B cell (primary cell): ENCODE measurements around the gene KANTR. TPM values are rescaled to one million over a fixed set of nuclear protein-coding genes. Genes with fewer than 3 reads are reported as not detected.

Experiments
- ATAC-seq: fragments of 200-7000 bp; cut with Tn5 transposase; one replicate; pipeline ENCODE4 v1.10.0; 2021; ENCODE audit warnings: low read depth, mild to moderate bottlenecking, moderate number of reproducible peaks, moderate library complexity
- CTCF ChIA-PET: fragments of 350-600 bp; sonication (Branson Sonifier 250); formaldehyde crosslinking; loops from one replicate; lab custom pipeline; 2021; ENCODE audit warnings: antibody characterized with exemption, inconsistent platforms; lab: Charles Lee
- POLR2A ChIA-PET: fragments of 350-600 bp; sonication (Branson Sonifier 250); formaldehyde crosslinking; loops from one replicate; lab custom pipeline; 2021; ENCODE audit warnings: antibody characterized with exemption; lab: Charles Lee
- DNase-seq: peaks from one replicate; pipeline ENCODE4 v3.0.0; 2013
- H2AFZ ChIP-seq: 2 replicates; pipeline ENCODE4 v1.6.1; 2012; ENCODE audit warnings: mild to moderate bottlenecking, low read depth, low read length; ENCODE audit not compliant: insufficient read depth, poor library complexity, severe bottlenecking
- H3K27ac ChIP-seq, 2 donors: 1 replicate in 1 of 2; 2 replicates in 1 of 2; pipeline ENCODE4 v1.5.1; 2012 to 2013; ENCODE audit warnings: low read length in 2 of 2, mild to moderate bottlenecking in 2 of 2, moderate library complexity in 1 of 2
- H3K27me3 ChIP-seq, 4 experiments: fragments of 200-600 bp in 1 of 4; sonication (generic) in 1 of 4; replicated peaks in 1 of 4; 1 replicate in 2 of 4; 2 replicates in 2 of 4; pipeline versions ENCODE4 v1.6.1 to v1.7.0; 2013 to 2016; ENCODE audit warnings: low read length in 3 of 4, mild to moderate bottlenecking in 2 of 4, mixed read lengths in 1 of 4, moderate library complexity in 1 of 4; ENCODE audit not compliant: insufficient read depth in 4 of 4, control insufficient read depth in 3 of 4; ENCODE audit errors: control extremely low read depth in 1 of 4
- H3K36me3 ChIP-seq, 2 experiments: replicated peaks in 1 of 2; 1 replicate in 1 of 2; 2 replicates in 1 of 2; pipeline versions ENCODE4 v1.6.1 to v1.7.1; 2013; ENCODE audit warnings: low read length in 1 of 2; ENCODE audit not compliant: insufficient read depth in 2 of 2, control insufficient read depth in 1 of 2; ENCODE audit errors: control extremely low read depth in 1 of 2, extremely low read depth in 1 of 2
- H3K4me1 ChIP-seq, 2 donors: fragments of 200-600 bp in 1 of 2; sonication (generic) in 1 of 2; 1 replicate in 1 of 2; 2 replicates in 1 of 2; pipeline versions ENCODE4 v1.5.1 to v1.6.1; 2013 to 2017; ENCODE audit warnings: low read length in 2 of 2; ENCODE audit not compliant: control insufficient read depth in 2 of 2, insufficient read depth in 2 of 2
- H3K4me2 ChIP-seq: replicated peaks from 2 replicates; pipeline ENCODE3; 2012; ENCODE audit warnings: mild to moderate bottlenecking, low read depth, low read length; ENCODE audit not compliant: poor library complexity, severe bottlenecking
- H3K4me3 ChIP-seq, 5 experiments: fragments of 200-600 bp in 1 of 5; sonication (generic) in 1 of 5; 1 replicate in 3 of 5; 2 replicates in 2 of 5; pipeline versions ENCODE4 v1.5.1 to v1.7.0; 2011 to 2016; ENCODE audit warnings: low read length in 4 of 5, mild to moderate bottlenecking in 4 of 5, low read depth in 2 of 5, control low read depth in 1 of 5, moderate library complexity in 1 of 5; ENCODE audit not compliant: insufficient read depth in 1 of 5; ENCODE audit errors: control extremely low read depth in 1 of 5, extremely low read depth in 1 of 5
- H3K79me2 ChIP-seq: fragments of 200-600 bp; sonication (generic); one replicate; pipeline ENCODE4 v1.6.0; 2016; ENCODE audit warnings: low read length; ENCODE audit not compliant: control insufficient read depth, insufficient read depth
- H3K9ac ChIP-seq: fragments of 200-600 bp; sonication (generic); 2 replicates; pipeline ENCODE4 v1.6.1; 2017; ENCODE audit warnings: mild to moderate bottlenecking, low read length, moderate library complexity
- H3K9me3 ChIP-seq, 3 donors: one replicate each; pipeline versions ENCODE4 v1.6.1 to v1.7.1; 2013; ENCODE audit warnings: low read length in 2 of 3; ENCODE audit not compliant: control insufficient read depth in 2 of 3, insufficient read depth in 1 of 3; ENCODE audit errors: control extremely low read depth in 1 of 3
- H4K20me1 ChIP-seq: 2 replicates; pipeline ENCODE4 v1.6.0; 2012; ENCODE audit warnings: mild to moderate bottlenecking, low read length; ENCODE audit not compliant: insufficient read depth, control insufficient read depth, poor library complexity, severe bottlenecking
- H3K27ac Mint-ChIP-seq: one replicate; pipeline ENCODE4 v1.8.0; 2021; ENCODE audit warnings: mixed read lengths
- H3K27me3 Mint-ChIP-seq: one replicate; pipeline ENCODE4 v1.8.0; 2021; ENCODE audit warnings: mixed read lengths
- H3K4me1 Mint-ChIP-seq: one replicate; pipeline ENCODE4 v1.8.0; 2021; ENCODE audit warnings: mixed read lengths
- H3K4me3 Mint-ChIP-seq: one replicate; pipeline ENCODE4 v1.8.0; 2021; ENCODE audit warnings: mixed read lengths
- H3K9me3 Mint-ChIP-seq: one replicate; pipeline ENCODE4 v1.8.0; 2022; ENCODE audit warnings: mixed read lengths; ENCODE audit not compliant: insufficient read depth
- EZH2 ChIP-seq: IDR thresholded peaks from 2 replicates; pipeline ENCODE4 v1.6.1; 2012; ENCODE audit warnings: borderline replicate concordance, low read depth, mild to moderate bottlenecking, moderate library complexity, low read length; ENCODE audit not compliant: insufficient read depth, poor library complexity, severe bottlenecking
- WGBS: methylation state at CpG from one replicate; pipeline ENCODE4 v1.1.5; 2013; ENCODE audit warnings: missing lambda C conversion rate; ENCODE audit not compliant: insufficient coverage; 5-methylcytosine and 5-hydroxymethylcytosine counted together
- intact Hi-C: fragments of 100-400 bp; cut with micrococcal nuclease; formaldehyde crosslinking; loops from one replicate; pipeline ENCODE4 v1.10.0; 2022
- polyA plus RNA-seq: library from polyadenylated mRNA; depleted of rRNA; stranded (reverse); fragments of >200 nt; gene quantifications from 2 replicates; pipeline ENCODE4 v1.2.3, GENCODE V29; 2012
- total RNA-seq, 2 donors: library from RNA; stranded (reverse); fragments of 120-200 nt in 1 of 2; gene quantifications; 1 replicate in 1 of 2; 2 replicates in 1 of 2; pipeline versions ENCODE4 v1.2.3 to v1.2.4, GENCODE V29; 2013 to 2022
- TF ChIP-seq, protein P1 (sequence below): fragments of 200-600 bp; IDR thresholded peaks from one replicate; pipeline ENCODE4 v1.8.0; 2022; ENCODE audit warnings: antibody characterized with exemption, mild to moderate bottlenecking

Gene KANTR
- total and polyA plus RNA-seq, 2 donors (not counting 1 experiment from before 2014, with no cell fraction given) = 6.7 to 26.8 TPM

DNA sequence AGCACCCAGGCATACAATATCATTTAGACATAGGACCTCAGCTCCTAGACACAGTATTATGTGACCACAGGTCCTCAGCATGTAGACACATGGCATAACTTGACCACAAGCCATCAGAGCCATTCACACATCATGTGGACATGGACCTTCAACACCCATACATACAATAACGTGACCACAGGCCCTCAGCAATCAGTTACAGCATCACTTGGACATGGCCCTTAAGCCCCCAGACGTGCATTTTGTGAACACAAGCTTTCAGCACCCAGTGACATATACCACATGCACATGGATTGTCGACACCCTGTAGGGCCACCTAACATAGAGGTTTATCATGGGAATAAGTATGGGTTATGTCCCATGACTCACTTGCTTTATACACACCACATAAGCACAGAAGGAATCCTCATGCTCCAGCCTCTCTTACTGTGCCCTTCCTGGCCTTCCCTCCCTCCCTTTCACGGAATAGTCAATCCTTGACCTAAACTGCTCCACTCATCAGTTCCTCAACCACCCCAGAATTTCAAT, 9.8 kb upstream of the KANTR start:
- Mint-ChIP-seq H3K9me3 (no peaks in the 10 kb centered on the region), H3K4me1 (peaks cover 45% of the 10 kb centered on the region), H3K27me3 (no peaks in the 10 kb centered on the region), H3K27ac (peak overlapping the region; percentile 82), H3K4me3 (peak overlapping the region; percentile 90)
- ChIA-PET CTCF (no interaction called here), POLR2A (no interaction called here)
- H2AFZ ChIP-seq = no peak overlapping the region
- peaks cover 0 to 21% of the 10 kb centered on the region in 2 experiments for H3K36me3 ChIP-seq
- ATAC-seq (no peak), DNase-seq (no peak)
- no peak overlapping the region for H3K9ac ChIP-seq
- WGBS = 100% methylated on average over 1 of the region's 4 CpGs
- H3K27ac ChIP-seq = no peak overlapping the region
- H3K4me1 ChIP-seq = peaks cover 9 to 25% of the 10 kb centered on the region in 2 donors
- H3K27me3 ChIP-seq = no peaks in the 10 kb centered on the region
- no peak for TF ChIP-seq EZH2
- TF ChIP-seq, protein P1, sequence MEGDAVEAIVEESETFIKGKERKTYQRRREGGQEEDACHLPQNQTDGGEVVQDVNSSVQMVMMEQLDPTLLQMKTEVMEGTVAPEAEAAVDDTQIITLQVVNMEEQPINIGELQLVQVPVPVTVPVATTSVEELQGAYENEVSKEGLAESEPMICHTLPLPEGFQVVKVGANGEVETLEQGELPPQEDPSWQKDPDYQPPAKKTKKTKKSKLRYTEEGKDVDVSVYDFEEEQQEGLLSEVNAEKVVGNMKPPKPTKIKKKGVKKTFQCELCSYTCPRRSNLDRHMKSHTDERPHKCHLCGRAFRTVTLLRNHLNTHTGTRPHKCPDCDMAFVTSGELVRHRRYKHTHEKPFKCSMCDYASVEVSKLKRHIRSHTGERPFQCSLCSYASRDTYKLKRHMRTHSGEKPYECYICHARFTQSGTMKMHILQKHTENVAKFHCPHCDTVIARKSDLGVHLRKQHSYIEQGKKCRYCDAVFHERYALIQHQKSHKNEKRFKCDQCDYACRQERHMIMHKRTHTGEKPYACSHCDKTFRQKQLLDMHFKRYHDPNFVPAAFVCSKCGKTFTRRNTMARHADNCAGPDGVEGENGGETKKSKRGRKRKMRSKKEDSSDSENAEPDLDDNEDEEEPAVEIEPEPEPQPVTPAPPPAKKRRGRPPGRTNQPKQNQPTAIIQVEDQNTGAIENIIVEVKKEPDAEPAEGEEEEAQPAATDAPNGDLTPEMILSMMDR = no peak
- no peaks in the 10 kb centered on the region for H3K9me3 ChIP-seq
- intact Hi-C loops = loop anchor here (5.0 kb wide), 1 partner anchor 1723 kb away; the partner anchor contains the start of gene MAGED2
- peaks cover 11% of the 10 kb centered on the region for H4K20me1 ChIP-seq
- H3K4me3 ChIP-seq = no peak overlapping the region
- H3K4me2 ChIP-seq = no peak overlapping the region
- peaks cover 13% of the 10 kb centered on the region for H3K79me2 ChIP-seq

DNA sequence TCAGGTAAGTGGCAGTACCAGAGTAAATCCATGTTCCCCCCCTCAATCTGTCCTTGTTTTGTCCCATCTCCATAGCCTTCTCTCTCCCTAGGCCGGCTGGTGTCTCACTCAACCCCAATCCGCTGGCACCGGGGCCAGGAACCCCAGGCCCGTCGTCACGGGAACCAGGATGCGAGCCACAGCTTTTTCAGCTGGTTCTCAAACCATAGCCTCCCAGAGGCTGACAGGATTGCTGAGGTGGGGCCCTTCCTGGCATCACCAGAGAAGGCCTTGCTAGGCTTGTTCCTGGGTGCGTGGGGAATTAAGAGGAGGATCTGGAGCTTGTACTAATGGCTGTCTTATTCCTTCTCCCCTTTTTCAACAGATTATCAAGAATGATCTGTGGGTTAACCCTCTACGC, 9.1 kb upstream of the KANTR start:
- CTCF ChIA-PET = no interaction called here
- ATAC-seq (no peak), DNase-seq (no peak)
- H3K27ac ChIP-seq = no peak overlapping the region
- H3K4me1 ChIP-seq = peaks cover 9 to 25% of the 10 kb centered on the region in 2 donors
- Mint-ChIP-seq H3K27me3 (no peaks in the 10 kb centered on the region), H3K4me1 (peaks cover 47% of the 10 kb centered on the region), H3K9me3 (no peaks in the 10 kb centered on the region), H3K4me3 (no peak overlapping the region), H3K27ac (peak overlapping the region; percentile 32)
- H3K36me3 ChIP-seq = peaks cover 0 to 21% of the 10 kb centered on the region in 2 experiments
- no peaks in the 10 kb centered on the region for H3K9me3 ChIP-seq
- peaks cover 11% of the 10 kb centered on the region for H4K20me1 ChIP-seq
- intact Hi-C loops = loop anchor here (5.0 kb wide), 1 partner anchor 1722 kb away; the partner anchor contains the start of gene MAGED2
- no peak overlapping the region for H3K9ac ChIP-seq
- no peak overlapping the region for H3K4me3 ChIP-seq
- H3K4me2 ChIP-seq = no peak overlapping the region
- POLR2A ChIA-PET = no interaction called here
- WGBS = 95% methylated on average over 3 of the region's 9 CpGs
- H3K79me2 ChIP-seq = peaks cover 13% of the 10 kb centered on the region
- H3K27me3 ChIP-seq = no peaks in the 10 kb centered on the region
- no peak for TF ChIP-seq EZH2
- TF ChIP-seq, protein P1 = no peak
- H2AFZ ChIP-seq = no peak overlapping the region
